Kidney epithelial cell (primary cell): Measurements from ENCODE around the gene ORMDL1. TPM values are rescaled to one million over a fixed set of nuclear protein-coding genes. Genes with fewer than 3 reads are reported as not detected.
"Not testable (repeated sequence)": the region's sequence is repeated elsewhere in the genome, so short reads cannot be mapped to it uniquely, and the experiment has no call there.

Experiments used
- DNase-seq: peaks from one replicate; pipeline ENCODE4 v3.0.0-alpha.2; 2010; ENCODE audit warnings: low read depth
- H3K27me3 ChIP-seq: 2 replicates; pipeline ENCODE4 v1.6.0; 2011; ENCODE audit warnings: low read length; ENCODE audit not compliant: control insufficient read depth, insufficient read depth
- H3K36me3 ChIP-seq: 2 replicates; pipeline ENCODE4 v1.5.1; 2011; ENCODE audit warnings: low read length; ENCODE audit not compliant: control insufficient read depth, insufficient read depth
- H3K4me3 ChIP-seq: 2 replicates; pipeline ENCODE4 v1.5.1; 2011; ENCODE audit warnings: low read depth, mild to moderate bottlenecking, control low read depth, low read length
- CTCF ChIP-seq: IDR thresholded peaks from 2 replicates; pipeline ENCODE4 v1.5.1; 2011; ENCODE audit warnings: mild to moderate bottlenecking, moderate library complexity, low read length, control low read depth, inconsistent platforms; ENCODE audit not compliant: insufficient read depth, poor library complexity, severe bottlenecking
- total RNA-seq: library from RNA; depleted of rRNA; stranded (reverse); fragments of >200 nt; gene quantifications from 2 replicates; pipeline ENCODE4 v1.2.3, GENCODE V29; 2015

ORMDL1 gene
- total RNA-seq, 1 donor from 2014 or later: 79.1 TPM

GRCh38 chr2:189763908-189764661 lies 20.1 kb downstream of the ORMDL1 start:
- no peak for DNase-seq
- H3K36me3 ChIP-seq: no peaks in the 10 kb centered on the region
- no peak overlapping the region for H3K4me3 ChIP-seq
- no peaks in the 10 kb centered on the region for H3K27me3 ChIP-seq
- no peak for TF ChIP-seq CTCF

- Histone ChIP-seq H3K27me3 (no peaks in the 10 kb centered on the region), H3K36me3 (no peaks in the 10 kb centered on the region), H3K4me3 (peak within 1 kb of the TSS; percentile 72)
- TF ChIP-seq CTCF: peak; percentile 68
- DNase-seq: peak; percentile 77
Measured at GRCh38 chr2:189762551-189763298, 21.4 kb downstream of the ORMDL1 start, which contains the start of gene OSGEPL1. OSGEPL1 (minus strand) TSS chr2:189762792; CDS start chr2:189761640, 1,152 bp downstream.

GRCh38 chr2:189762229-189762550 lies 21.9 kb downstream of the ORMDL1 start:
- Histone ChIP-seq H3K27me3 (no peaks in the 10 kb centered on the region), H3K36me3 (no peaks in the 10 kb centered on the region), H3K4me3 (peak overlapping the region; percentile 72)
- DNase-seq: no peak
- TF ChIP-seq CTCF: no peak

GRCh38 chr2:189760154-189760553 lies 24.0 kb downstream of the ORMDL1 start:
- H3K4me3 ChIP-seq, H3K27me3 ChIP-seq, H3K36me3 ChIP-seq, DNase-seq: not testable (repeated sequence)

GRCh38 chr2:189756311-189756952 lies 27.7 kb downstream of the ORMDL1 start:
- Histone ChIP-seq H3K36me3 (peaks cover 2% of the 10 kb centered on the region), H3K4me3 (no peak overlapping the region), H3K27me3 (no peaks in the 10 kb centered on the region)
- no peak for DNase-seq
- no peak for TF ChIP-seq CTCF

GRCh38 chr2:189751080-189751658 lies 33.0 kb downstream of the ORMDL1 start:
- Histone ChIP-seq H3K36me3 (peaks cover 2% of the 10 kb centered on the region), H3K4me3 (no peak overlapping the region), H3K27me3 (no peaks in the 10 kb centered on the region)
- no peak for DNase-seq
- TF ChIP-seq CTCF: peak; percentile 62
